T-helper 1 cell treated with Interleukin-12 subunit alpha and Interleukin-12 subunit beta and Interleukin-4 antibody, amounts not matched to agents 30 ng/mL and 1 ng/mL, for 36 hours (primary cell): ENCODE measurements around the gene CSMD2. TPM values are rescaled to one million over a fixed set of nuclear protein-coding genes. Genes with fewer than 3 reads are reported as not detected.

Source experiments
- intact Hi-C: fragments of 100-400 bp; cut with micrococcal nuclease; formaldehyde crosslinking; loops from one replicate; pipeline ENCODE4 v1.15.1; 2024
- total RNA-seq: library from RNA; stranded (reverse); gene quantifications from 2 replicates; pipeline ENCODE4 v1.2.3, GENCODE V29; 2022

Gene CSMD2
- total RNA-seq, 1 donor from 2014 or later = not detected

- intact Hi-C loops = no loop called here
Measured at GRCh38 chr1:33966346-33967141, 198.5 kb downstream of the CSMD2 start.

GRCh38 chr1:33965086-33965485 lies 199.9 kb downstream of the CSMD2 start:
- intact Hi-C loops = no loop called here

DNA sequence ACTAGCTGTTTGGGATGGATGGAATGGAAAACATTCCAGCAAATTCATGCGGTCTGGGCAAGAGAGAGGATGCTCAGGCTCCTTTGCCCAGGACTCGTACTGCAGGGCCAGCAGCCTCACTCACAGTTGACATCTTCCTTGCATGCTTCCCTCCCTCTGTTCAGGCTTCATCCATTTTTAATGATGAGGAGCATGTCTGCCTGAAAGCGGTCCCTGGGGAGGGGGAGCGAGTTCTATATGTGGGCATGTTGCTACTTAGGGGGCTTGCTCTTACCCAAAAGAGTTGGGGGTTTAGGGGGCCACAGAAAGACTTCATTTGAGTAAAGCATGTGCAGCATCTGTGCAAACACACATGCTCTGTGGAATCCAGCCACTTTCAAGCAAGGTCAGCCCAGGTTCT lies 203.0 kb downstream of the CSMD2 start:
- intact Hi-C loops = no loop called here

DNA sequence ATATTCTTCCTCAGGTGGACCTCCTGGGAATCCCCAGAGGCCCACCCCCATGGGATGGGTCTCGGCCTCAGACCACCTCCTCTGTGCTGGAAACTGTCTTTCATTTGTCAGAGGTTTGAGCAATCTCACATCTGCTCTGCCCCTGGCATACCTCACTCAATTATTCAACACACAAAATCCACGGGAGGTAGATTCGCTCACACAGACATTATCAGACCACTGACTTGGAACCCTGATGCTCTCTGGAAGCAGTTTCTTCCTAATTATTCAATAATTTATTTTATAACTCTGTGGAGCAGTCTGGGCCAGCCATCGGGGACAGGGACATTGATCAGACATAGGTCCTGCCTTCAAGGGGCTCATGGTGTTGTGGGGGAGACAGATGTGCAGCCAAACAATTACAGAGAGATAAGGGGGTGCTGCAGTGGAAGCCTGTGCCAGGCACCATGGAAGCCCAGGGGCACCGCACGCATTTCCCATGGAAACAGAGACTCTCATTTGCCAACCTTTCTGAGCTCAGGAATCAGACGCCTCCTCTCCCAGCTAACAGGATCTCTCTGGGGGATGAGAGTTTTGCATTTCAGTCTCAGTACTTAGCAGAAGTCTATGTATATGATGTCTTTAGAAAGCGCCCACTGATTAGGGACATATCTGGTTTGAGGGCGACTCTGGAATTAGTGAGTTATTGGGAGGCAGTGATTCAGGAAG lies 204.7 kb downstream of the CSMD2 start:
- intact Hi-C loops = no loop called here

DNA sequence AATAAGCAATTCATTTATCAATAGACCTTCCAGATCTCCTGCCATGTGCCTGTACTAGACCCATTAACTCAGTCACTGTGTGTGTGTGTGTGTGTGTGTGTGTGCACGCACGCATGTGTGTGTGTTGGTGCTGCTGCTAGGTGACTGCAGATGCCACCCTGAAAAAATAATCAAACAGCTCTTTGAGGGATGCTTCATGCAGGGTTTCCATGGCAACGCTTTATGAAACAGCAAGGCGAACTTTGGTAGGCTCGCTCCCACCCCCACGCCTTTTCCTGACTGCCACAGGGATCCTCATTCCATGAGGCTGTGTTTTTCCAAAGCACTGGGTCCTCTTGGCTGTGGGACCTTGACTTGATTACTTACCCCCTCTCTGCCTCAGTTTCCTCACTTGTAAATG lies 207.2 kb downstream of the CSMD2 start:
- intact Hi-C loops = no loop called here

DNA sequence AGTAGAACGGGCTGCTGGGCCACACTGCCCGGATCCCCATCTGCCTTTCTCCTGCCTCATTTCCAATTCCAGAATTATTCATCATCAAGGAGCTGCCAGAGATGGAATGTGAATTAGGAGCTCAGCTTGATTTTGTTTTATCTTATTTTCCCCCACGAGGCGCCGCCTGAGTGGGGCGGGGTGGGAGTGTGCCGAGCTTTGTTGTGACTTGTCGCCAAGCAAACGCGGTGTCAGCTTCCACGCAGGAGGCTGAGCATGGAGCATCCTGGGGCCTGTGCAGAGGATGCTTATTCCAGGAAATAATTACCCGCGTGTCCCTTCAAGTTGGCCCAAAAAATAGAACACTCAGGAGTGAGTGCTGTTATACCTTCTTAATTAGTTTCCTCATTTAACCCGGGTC lies 209.9 kb downstream of the CSMD2 start:
- intact Hi-C loops = no loop called here

DNA sequence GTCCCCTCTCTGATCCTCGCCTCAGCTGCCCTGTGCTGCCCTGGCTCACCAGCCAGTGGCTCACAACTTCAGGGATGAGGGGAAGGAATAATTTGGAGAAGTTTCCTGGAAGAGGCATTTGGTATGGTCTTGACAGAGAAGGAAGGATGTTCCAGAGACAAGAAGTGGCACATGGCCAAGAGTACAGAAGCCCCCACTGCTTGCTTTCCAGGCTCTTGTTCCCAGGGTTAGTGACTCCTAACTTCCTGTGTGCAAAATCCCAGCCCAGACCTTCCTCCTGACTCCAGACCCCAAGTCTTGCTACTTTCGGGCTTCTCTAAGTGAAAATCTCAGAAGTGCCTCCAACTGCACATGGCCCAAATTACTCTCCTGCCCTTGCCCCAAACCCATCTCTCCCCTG lies 215.5 kb downstream of the CSMD2 start:
- intact Hi-C loops = no loop called here

DNA sequence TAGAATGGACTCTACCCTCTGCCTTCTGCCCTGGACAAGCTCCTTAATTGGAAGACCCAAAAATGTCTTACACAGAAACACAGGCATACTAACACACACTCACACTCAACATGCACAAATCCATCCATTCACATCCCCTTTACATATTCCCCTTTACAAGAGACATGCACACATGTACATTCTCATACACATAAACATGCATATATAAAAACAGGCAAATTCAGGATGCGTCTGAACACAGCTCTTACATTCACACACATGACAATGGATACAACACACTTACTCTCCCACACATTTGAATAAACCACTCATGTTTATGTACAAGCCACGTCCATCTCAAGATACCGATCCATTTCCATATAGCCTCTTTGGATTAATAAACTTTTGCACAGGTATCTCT lies 216.7 kb downstream of the CSMD2 start:
- intact Hi-C loops = no loop called here

DNA sequence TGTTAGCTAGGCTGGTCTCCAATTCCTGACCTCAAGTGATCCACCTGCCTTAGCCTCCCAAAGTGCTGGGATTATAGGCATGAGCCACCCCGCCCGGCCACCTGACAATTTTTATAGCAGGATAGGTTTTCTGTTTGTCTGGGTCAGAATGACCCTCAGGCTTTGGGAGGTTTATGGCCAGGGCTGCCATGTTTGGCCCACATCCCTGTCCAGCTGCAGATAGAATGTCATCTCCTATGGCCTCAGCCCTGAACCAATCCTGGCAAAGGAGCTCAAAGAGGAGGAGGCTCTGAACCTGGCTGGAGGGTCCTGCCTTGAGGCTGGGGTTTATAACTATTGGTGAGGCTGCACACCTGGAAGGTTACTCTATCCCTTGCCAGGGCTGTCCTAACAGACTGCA lies 218.2 kb downstream of the CSMD2 start:
- intact Hi-C loops = no loop called here

DNA sequence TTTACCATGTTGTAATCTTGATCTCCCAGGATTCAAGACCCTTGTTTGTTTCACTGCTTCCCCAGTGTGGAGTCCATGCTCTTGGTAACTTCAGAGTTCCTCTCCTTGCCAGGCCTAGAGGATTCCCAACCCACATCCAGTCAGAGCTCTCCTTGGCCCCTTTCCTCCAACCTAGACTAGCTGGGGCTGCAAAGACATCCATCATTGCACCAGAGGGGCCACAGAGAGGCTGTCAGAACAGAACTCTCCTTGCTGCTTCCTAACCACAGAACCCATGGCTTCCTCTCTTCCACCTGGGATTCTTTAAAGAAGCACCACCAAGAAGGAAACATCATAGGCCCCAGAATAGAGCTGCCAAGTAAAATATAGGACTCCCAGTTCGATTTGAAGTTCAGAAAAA lies 220.2 kb downstream of the CSMD2 start:
- intact Hi-C loops = no loop called here

DNA sequence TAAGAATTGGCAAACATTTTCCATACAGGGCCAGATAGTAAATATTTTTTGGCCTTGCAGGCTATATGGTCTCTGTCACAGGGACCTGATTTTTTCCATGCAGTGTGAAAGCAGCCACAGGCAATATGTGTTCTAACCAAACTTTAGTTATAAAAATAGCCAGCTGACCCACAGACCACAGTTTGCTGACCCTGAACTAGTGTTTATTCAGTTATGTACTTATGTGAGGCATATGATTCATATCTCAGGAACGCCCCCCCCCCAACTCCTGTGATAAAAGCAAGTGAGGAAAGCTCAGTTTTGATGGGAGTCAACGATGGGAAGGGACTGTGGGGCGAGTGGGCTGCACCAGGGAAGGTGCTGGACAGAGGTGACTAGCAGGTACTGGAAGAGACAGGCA lies 221.1 kb downstream of the CSMD2 start:
- intact Hi-C loops = no loop called here

- intact Hi-C loops = no loop called here
Measured at GRCh38 chr1:33932871-33933270, 232.2 kb downstream of the CSMD2 start.

GRCh38 chr1:33931111-33931475 lies 233.9 kb downstream of the CSMD2 start:
- intact Hi-C loops = no loop called here

DNA sequence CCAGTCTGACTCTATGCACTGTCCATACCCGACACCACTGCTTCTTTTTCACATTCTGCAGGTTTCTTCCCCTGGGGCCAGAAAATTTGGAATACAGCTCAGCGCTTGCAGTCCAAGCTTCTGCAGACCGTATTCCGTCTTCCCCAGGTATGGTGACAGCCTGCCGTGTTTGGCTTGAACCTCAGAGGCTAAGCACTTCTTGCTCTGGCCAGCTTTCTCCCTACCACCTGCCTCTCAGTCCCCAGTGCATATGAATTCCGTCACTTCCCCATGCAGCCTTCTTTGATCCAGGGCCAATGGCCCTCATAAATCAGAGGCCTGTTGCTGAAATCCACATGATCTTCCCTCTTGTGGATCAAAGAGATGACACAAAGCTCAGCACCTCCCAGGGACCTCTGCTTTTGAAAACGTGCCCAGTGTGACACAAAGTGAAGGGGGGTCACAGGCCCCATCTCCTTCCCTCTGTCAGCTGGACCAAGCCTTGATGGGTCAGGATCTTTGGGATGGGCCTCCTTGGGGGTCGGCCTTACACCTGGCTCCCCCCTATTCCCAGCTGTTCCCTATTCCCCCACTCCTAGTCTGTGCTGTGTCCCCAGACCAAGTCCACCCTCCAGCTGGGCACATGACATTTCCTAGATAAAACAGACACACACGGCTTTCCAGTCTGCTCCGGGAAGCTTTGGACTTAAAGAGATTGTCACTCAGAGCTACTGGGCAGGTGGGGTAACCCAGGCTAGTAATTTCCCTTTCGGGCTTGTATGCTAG lies 234.5 kb downstream of the CSMD2 start:
- intact Hi-C loops = no loop called here

GRCh38 chr1:33928251-33928650 lies 236.8 kb downstream of the CSMD2 start:
- intact Hi-C loops = no loop called here

DNA sequence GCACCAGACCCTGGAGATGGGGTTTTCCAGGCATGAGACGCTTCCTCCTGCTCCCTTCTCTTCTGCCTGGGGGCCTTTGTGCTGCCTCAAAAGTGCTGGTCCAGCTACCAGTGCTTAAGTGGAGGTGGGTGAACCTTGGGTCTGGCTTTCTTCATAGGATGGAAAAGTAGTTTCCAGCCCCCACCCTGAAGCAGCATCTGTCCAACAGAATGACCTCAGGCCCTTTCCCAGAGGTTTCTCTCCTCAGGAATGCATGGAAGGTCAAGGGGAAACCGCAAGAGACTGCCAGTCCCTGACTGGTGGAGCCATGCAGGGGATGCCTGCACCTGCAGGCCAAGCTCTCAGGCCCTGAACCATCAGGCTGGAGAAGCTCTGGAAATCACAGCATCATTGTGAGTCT lies 237.3 kb downstream of the CSMD2 start:
- intact Hi-C loops = no loop called here

DNA sequence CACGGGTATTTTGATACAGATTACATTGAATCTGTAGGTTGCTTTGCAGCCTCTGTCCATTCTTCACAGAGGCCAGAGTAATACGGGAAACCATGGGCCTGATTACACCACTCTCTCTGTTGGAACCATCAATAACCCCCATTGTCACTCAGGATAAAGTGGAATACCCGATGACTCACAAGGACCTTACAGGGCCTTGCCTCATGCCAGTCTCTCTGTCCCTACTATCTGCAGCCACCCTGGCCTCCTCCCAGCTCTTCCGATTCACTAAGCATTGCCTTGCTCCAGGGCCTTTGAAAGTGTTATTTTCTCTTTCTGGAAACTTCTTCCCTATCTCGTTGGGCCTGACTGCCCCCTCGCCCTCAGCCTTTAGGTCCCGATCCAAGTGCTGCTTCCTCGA lies 239.4 kb downstream of the CSMD2 start:
- intact Hi-C loops = no loop called here

DNA sequence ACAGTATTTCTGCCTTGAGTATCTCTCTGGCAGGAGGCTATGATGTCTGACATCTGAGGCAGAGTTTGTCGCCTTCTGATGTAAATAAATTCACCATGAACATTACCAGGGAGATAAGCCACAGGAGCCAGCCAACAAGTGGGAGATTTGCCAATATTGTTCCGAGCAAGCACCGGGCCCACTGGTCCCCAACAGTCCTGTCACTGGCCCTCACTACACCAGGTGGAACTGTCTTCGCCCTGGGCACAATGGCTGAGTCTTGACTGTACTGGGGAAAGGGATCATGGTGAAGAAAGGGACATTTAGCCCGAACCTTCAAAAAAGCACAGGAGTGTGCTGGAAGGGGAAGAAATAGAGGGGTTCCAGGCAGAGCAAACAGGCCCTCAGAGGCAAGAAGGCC lies 243.7 kb downstream of the CSMD2 start:
- intact Hi-C loops = no loop called here

- intact Hi-C loops = no loop called here
Measured at GRCh38 chr1:33918368-33918767, 246.7 kb downstream of the CSMD2 start.

DNA sequence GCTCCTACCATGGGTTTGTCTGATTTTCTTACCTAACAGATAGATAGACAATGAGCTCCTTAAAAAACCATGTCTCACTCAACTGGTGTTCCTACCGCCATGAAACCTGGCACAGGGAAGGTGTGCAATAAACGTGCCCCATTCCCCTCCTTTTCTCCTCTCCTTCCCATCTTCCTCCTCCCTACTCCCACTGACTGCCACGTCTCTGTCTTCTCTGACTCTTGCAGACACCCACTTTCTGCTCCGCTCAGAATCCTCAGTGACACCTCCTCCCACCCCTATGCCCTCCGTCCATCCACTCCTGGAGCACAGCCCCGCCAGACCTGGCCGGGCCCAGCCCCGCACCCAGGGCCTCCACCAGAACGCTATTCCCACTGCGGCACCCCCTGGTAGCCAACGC lies 248.2 kb downstream of the CSMD2 start:
- intact Hi-C loops = no loop called here

- intact Hi-C loops = no loop called here
Measured at GRCh38 chr1:33914531-33914930, 250.5 kb downstream of the CSMD2 start.

DNA sequence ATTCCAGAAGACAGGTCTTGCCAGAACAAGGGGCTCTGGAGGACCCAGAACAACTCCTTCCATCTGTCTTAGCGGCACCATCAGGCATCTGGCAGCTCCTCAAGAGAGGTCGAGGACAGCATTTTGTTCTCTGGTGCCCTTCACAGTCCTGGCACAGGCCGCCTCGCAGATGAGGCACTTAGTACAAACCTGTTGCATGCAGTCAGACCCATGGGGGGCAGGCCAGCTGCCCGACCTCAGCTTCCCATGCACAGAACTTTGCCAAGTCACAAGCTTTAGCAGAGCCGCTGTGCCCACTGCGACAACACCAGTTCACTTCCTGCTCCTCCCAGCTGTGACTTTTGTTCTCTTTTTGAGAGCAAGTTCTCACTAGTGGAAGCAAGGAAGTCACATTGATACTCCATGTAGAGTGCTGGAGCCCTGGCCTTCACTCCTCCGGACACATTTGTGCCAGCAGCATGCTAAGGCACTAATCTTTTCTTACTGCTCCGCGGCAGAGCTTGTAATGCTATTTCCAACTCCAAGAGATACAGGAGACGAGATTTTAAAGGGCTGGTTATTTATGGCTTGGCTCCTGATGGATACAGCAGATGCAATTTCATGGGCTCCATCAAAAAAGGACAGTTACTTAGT lies 256.6 kb downstream of the CSMD2 start:
- intact Hi-C loops = no loop called here
